ENCODE results near the gene TMEM61.

Gene TMEM61

DNA sequence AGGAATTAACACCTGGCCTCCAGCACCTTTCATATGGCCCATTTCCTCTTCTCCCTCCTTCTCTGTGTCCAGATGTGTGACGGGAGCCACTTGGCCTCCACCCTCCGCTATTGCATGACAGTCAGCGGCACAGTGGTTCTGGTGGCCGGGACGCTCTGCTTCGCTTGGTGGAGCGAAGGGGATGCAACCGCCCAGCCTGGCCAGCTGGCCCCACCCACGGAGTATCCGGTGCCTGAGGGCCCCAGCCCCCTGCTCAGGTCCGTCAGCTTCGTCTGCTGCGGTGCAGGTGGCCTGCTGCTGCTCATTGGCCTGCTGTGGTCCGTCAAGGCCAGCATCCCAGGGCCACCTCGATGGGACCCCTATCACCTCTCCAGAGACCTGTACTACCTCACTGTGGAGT is 5.6 kb downstream of the TMEM61 start:
- H3K4me3 ChIP-seq (ENCODE audit: low read length): no peak overlapping the region
- no peak for TF ChIP-seq ZNF274 (IDR thresholded peaks at IDR 0.05; ENCODE audit: low read depth, low read length)

DNA sequence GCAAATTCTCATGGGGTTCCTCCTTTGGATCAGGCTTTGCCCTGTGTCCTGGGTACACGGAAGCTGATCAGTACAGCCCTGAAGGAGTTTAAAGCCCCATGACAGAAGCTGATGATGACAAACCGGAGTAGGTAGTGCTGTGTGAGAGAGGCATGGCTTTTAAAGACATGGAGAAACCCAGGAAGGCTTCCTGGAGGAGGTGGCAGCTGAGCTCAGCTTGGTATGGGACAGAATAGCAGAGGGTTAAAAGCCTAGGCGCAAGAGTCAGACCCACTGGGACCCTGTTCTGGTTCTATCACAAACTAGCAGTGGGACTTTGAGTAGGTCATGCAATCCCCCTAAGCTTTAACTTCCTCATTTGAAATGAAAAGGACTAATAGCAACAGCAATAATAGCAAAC is 6.1 kb downstream of the TMEM61 start:
- H3K4me3 ChIP-seq (ENCODE audit: low read length): no peak overlapping the region
- no peak for TF ChIP-seq ZNF274 (IDR thresholded peaks at IDR 0.05; ENCODE audit: low read depth, low read length)

DNA sequence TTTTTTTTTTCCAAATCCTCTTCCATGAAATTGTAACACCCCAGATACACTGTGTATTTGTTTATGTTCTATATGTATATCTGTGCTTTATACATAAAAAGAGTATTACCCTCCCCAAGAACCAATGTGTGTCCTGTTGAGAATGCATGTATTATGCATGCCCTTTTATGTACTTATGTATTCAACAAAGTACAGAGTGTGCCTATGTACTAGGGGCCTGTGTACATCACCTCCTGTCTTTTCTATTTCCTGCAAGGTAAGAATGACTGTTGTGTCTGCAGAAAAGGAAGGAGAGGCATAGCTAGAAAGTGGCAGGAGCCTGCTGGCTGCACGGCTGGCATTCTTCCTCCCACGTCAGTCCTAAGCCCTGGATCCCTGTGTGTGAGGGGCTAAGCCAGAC is 7.0 kb downstream of the TMEM61 start:
- no peak overlapping the region for H3K4me3 ChIP-seq (ENCODE audit: low read length)
- no peak for TF ChIP-seq ZNF274 (IDR thresholded peaks at IDR 0.05; ENCODE audit: low read depth, low read length)

DNA sequence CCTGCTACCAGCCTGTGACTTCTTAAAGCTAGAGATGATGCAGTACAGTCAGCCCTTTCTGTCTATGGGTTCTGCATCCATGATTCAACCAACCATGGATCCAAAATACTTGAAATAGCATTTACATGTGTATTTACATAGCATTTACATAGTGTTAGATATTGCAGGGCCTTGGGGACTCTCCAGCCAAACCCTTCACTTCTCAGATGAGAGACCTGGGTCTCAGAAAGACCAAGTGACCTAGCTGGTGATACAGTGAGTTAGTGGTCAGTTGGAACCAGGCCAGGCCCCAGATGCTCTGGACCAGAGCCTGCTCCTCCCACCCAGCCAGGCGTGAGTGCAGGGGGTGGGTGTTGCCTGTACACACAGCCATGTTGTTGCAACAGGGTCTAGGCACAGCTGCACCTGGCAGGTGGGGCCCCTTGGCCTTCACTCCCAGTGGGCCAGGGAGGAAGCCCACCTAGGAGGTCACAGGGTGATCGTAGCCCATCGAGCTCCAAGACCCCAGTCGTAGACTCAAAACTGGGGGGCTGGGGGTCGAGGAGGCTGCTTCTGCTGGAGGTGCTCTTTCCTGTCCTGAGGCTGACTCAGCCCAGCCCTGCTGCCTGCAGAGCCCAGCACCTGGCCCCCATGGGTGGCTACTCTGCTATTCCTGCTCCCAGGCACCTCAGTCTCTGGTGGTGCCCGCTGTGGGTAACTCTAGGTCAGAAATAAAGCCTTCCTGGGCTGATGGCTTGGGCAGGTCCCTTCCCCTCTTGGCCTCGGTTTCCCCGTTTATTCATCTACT is 7.7 kb downstream of the TMEM61 start:
- H3K4me3 ChIP-seq (ENCODE audit: low read length): no peak overlapping the region
- no peak for TF ChIP-seq ZNF274 (IDR thresholded peaks at IDR 0.05; ENCODE audit: low read depth, low read length)

DNA sequence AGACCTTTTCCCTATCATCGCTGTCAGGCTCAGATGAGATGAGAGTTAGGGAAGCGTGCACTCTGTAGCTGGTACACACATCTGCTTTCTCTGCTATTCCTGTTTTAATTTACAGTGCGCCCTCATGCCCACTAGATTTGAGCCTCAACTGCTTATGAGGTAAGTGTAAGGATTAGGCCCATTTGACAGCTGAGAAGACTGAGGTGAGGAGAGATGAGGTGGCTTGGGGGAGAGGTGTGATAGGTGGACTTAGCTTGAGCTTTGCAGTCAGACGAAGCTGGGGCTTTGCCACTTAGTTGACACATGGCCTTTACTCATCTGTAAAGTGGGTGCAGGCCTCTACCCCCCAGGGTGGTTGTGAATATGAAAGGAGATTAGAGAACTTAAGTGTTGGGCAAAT is 8.5 kb downstream of the TMEM61 start:
- no peak for TF ChIP-seq ZNF274 (IDR thresholded peaks at IDR 0.05; ENCODE audit: low read depth, low read length)

DNA sequence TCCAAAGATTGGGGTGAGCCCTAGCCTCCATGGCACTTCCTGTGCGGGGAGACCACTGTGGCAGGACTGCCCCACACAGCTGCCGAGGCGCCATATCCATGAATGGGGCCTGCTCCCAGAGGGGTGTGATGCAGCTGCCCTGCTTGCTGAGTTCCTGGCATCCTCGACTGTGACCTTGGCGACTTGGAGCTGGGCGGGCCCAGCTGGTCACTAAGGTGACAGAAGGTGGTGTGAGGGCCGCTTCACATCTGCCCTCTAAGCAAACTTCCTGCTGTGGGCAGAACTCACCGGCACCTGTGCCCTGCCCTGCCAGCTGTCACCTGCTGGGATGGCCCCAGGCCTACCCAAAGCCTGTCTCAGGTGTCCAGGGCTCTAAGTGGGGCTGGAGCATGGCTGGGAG is 9.0 kb downstream of the TMEM61 start:
- TF ChIP-seq ZNF274 (IDR thresholded peaks at IDR 0.05; ENCODE audit: low read depth, low read length): no peak
- H3K4me3 ChIP-seq (ENCODE audit: low read length): no peak overlapping the region

More for the DNA sequence above, 8.5 kb downstream of the TMEM61 start:
- no peak overlapping the region for H3K4me3 ChIP-seq (ENCODE audit: low read length)

DNA sequence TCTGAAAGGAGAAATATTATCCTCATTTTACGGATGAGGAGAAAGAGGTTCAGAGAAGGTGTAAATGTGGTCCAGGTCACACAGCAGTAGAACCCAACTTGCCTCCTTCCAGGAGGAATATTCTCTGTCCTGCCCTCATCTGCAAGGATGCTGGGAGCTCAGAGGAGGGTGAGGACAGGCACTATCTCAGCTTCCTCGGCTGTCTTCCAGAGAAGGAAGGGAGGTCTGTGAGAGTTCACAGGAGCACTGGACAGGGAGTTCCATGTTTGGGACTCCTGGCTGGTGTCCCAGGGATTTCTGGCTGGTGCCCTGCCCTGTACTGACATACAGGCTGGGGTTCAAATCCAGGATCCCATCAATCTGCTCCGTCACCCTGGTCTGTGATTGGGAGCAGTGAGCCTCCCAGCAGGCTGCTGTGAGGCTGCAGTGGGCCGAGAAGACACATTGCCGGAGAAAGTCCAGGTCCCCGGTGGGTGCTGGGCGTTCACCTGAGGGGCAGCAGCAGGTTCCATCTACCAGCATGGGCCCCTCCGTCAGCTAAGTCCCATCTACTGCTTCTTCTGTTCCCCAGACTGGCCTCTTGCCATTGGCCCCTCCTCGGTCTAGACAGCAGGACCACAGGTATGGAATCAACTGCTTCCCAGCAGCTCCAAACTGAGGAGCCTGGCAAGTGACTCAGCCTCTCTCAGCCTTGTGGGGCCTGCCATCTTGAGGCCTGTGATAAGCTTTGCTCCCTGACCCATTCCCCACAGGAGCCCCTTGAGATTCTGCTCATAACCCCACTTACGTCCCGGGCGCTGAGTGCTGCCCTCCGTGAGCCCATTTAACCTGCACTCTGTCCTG is 9.8 kb downstream of the TMEM61 start:
- H3K4me3 ChIP-seq (ENCODE audit: low read length): no peak overlapping the region
- no peak for TF ChIP-seq ZNF274 (IDR thresholded peaks at IDR 0.05; ENCODE audit: low read depth, low read length)

DNA sequence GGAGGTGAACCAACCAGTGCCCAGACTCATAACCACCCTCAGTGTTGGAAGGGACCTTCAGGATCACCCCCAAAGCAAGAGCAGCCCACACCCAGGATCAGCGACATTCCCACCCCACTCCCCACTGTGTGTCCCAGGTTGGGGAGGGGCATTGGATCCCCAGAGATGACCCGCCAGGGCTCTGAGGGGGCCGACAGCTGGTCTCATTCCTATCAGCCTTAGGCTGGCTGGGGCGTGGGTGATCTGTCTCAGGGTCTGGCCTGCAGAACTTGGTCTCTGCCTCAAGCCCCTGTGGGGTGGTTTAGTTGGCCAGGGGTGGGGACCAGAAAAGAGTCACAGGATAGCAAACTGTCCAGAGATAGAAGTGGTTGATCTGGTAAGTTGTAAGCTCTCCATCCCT is 10.5 kb downstream of the TMEM61 start:
- TF ChIP-seq ZNF274 (IDR thresholded peaks at IDR 0.05; ENCODE audit: low read depth, low read length): no peak
- no peak overlapping the region for H3K4me3 ChIP-seq (ENCODE audit: low read length)

DNA sequence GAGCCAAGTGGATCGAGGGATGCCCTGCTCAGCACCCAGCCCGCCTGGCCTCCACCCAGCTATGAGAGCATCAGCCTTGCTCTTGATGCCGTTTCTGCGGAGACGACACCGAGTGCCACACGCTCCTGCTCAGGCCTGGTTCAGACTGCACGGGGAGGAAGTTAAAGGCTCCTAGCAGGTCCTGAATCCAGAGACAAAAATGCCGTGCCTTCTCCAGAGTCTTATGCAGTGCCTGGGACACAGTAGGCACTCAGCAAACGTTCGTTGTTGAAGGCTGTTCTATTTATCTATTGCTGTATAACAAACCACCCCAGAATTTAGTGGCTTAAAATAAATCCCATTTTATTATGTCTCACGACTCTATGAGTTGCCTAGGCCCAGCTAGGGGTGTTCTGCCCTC is 11.5 kb downstream of the TMEM61 start:
- no peak overlapping the region for H3K4me3 ChIP-seq (ENCODE audit: low read length)
- no peak for TF ChIP-seq ZNF274 (IDR thresholded peaks at IDR 0.05; ENCODE audit: low read depth, low read length)

DNA sequence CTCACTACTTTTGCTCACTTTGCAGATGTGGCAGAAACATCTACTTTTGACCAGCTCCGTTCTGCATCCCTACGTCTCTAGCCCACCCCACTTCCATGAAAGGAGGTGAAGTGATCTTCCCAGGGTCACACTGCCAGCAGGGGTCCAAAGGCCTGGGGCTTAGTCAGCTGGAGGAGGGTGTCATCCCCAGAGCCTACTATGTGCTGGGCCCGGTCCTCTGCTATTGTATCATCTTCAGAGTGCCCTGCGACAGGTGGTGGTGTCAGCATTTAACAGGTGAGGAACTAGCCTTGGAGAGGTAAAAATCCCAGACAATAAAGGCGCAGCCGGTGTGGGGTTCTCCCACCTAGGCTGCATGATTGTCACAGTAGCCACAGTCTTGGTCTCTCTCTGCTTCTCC is 12.7 kb downstream of the TMEM61 start:
- no peak overlapping the region for H3K4me3 ChIP-seq (ENCODE audit: low read length)
- TF ChIP-seq ZNF274 (IDR thresholded peaks at IDR 0.05; ENCODE audit: low read depth, low read length): no peak

DNA sequence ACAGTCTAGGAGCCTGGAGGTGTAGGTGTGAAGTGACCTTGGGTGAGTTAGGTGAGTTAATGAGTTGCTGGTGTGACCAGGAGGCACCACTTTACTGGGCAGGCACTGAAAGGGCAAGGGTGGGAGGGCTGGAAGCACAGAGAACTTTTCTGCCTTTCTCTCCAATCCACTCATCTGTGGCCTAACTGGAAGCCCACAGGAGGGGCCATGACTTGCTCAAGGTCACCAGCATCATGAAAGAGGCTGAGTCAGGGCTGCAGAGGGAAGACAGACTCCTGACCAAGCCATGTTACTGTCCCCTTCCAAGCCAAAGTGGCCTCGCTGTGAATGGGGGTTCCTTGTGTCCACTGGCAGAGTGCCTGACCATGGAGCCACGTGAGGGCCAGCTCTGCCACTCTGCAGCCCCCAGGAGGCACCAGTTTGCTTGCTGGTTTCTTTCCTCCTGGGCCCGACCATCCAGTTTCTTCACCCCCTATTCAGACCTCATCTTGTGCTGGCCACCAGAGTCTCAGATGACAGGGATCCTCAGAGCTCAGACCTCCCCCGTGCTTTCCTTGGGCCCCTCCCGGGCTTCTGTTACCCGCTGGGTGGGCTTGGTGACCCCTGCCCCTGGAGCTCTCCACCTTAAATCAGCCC is 14.0 kb downstream of the TMEM61 start:
- TF ChIP-seq ZNF274 (IDR thresholded peaks at IDR 0.05; ENCODE audit: low read depth, low read length): no peak
- H3K4me3 ChIP-seq (ENCODE audit: low read length): no peak overlapping the region

DNA sequence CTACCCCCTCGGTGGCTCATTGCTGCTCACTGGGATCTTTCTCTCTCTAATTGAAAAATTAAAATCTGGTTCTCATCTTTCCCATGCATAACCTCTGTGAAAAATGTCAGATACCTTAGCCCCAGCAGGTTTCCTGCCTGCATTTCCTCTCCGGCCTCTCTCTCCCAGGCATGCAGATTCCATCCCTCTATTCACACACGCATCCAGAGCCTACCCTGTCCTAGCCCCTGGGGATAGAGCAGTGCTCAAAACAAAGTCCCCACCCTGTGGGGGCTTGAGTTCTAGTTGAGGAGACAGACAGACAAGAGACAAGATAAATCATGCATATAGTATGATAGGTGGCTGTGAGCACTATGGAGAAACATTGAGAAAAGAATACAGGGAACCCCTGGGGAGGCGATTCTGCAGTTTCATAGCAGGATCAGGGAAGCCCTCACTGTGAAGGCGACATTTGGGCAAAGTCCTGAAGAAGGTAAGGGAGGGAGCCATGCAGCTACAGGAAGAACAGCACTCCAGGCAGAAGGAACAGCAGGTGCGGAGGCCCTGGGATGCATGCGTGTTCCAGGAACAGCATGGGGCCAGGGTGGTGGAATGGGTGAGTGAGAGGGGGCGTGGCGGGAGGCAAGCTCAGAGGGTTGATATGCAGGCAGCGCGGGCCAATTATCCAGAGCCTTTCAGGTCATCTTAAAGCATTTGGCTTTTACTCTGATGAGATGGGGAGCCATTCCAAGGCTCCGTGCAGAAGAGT is 14.8 kb downstream of the TMEM61 start:
- no peak for TF ChIP-seq ZNF274 (IDR thresholded peaks at IDR 0.05; ENCODE audit: low read depth, low read length)

DNA sequence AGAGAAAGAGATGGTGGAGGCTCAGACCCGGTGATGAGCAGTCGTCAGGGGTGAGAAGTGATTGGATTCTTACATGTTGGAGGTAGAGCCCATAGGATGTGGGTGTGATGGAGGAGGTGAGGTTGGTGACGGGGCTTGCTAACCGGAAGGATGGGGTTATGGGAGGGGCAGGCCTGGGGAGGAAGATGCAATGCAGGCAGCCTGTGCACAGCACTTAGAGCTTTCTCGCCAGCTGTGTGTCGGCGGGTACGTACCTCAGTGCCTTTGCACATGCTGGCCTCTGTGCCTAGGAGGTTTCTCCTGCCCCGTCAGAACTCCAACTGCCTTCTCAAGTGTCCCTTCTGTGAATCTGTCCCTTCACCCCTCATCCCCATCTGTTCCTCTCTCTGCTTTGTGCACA is 15.4 kb downstream of the TMEM61 start:
- H3K4me3 ChIP-seq (ENCODE audit: low read length): no peak overlapping the region
- TF ChIP-seq ZNF274 (IDR thresholded peaks at IDR 0.05; ENCODE audit: low read depth, low read length): no peak

More for the DNA sequence above, 14.8 kb downstream of the TMEM61 start:
- no peak overlapping the region for H3K4me3 ChIP-seq (ENCODE audit: low read length)

DNA sequence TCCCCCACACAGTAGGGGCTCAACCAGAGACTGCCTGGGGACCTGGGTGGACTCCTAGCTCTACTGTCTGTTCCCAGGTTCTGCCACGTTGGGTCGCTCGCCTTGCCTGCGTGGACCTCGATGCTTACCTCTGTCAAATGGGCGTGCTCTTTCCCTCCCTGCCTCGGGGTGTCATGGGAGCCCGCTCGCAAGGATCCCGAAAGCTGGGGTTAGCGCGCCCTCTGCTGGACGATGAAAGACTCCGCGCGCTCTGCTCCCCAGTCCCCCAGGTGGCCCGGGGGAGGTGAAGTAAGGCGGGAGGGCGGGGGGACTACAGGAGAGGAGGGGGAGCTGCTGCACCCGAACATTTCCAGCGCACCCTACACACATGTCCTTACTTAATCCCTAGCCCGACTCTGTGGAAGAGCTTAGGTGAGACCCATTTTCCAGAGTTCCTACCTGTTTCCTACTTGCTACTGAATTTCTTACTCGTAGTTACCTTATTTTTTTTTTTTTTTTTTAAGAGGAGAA is 16.0 kb downstream of the TMEM61 start:
- TF ChIP-seq ZNF274 (IDR thresholded peaks at IDR 0.05; ENCODE audit: low read depth, low read length): no peak
- no peak overlapping the region for H3K4me3 ChIP-seq (ENCODE audit: low read length)

Data from GM08714 (cell line).